HepG2 (cell line): ENCODE data around the gene SEMA5B. TPM values are rescaled to one million over a fixed set of nuclear protein-coding genes. Genes with fewer than 3 reads are reported as not detected.

Experiments
- ATAC-seq: fragments of 200-7000 bp; cut with Tn5 transposase; 3 replicates; pipeline ENCODE4 v1.9.1; 2020; ENCODE audit warnings: mild to moderate bottlenecking, moderate library complexity
- BruUV-seq: library from RNA; stranded (reverse); fragments of 400-500 nt; replicated peaks from 2 replicates; lab custom pipeline; 2021; lab: Mats Ljungman, UMichigan
- CTCF ChIA-PET: fragments of 300-600 bp; formaldehyde crosslinking; extraction: SDS; loops from one replicate; lab custom pipeline; 2021; ENCODE audit warnings: low total read pairs, inconsistent platforms, low intra/inter-chr PET ratio; lab: Yijun Ruan, JAX
- POLR2A ChIA-PET: fragments of 350-600 bp; sonication (Branson Sonifier 250); formaldehyde crosslinking; loops from one replicate; lab custom pipeline; 2020; ENCODE audit warnings: antibody characterized with exemption, inconsistent platforms; lab: Yijun Ruan, JAX
- DNase-seq: peaks from one replicate; pipeline ENCODE4 v3.0.0-alpha.2; 2015; ENCODE audit warnings: low spot score
- FAIRE-seq: peaks from 3 replicates; lab custom pipeline; 2011; peaks lifted over from hg19 to GRCh38; lab: Jason Lieb, UNC
- H2AFZ ChIP-seq: one replicate; pipeline ENCODE4 v1.6.1; 2011; ENCODE audit warnings: low read length, inconsistent platforms
- H3K27ac ChIP-seq: fragments of 300-600 bp; 3 replicates; pipeline ENCODE4 v1.8.0; 2011; ENCODE audit warnings: mixed run types, mild to moderate bottlenecking, mixed read lengths, low read length, inconsistent platforms; ENCODE audit not compliant: insufficient read depth; ENCODE audit errors: extremely low read length
- H3K27me3 ChIP-seq, 2 experiments: fragments of 200-600 bp in 1 of 2; 2 replicates in 1 of 2; 3 replicates in 1 of 2; pipeline versions ENCODE4 v1.6.0 to v1.8.0; 2011; ENCODE audit warnings: low read length in 2 of 2, mild to moderate bottlenecking in 2 of 2, moderate library complexity in 2 of 2, inconsistent platforms in 1 of 2; ENCODE audit not compliant: insufficient read depth in 2 of 2, control insufficient read depth in 1 of 2
- H3K36me3 ChIP-seq, 2 experiments: fragments of 200-600 bp in 1 of 2; replicated peaks in 1 of 2; 2 replicates in 1 of 2; 3 replicates in 1 of 2; pipeline versions ENCODE4 v1.5.1 to v1.8.0; 2011; ENCODE audit warnings: low read length in 2 of 2, inconsistent platforms in 1 of 2; ENCODE audit not compliant: insufficient read depth in 2 of 2, control insufficient read depth in 1 of 2
- H3K4me1 ChIP-seq: 2 replicates; pipeline ENCODE4 v1.5.1; 2012; ENCODE audit warnings: low read length, inconsistent platforms; ENCODE audit not compliant: insufficient read depth
- H3K4me2 ChIP-seq: 2 replicates; pipeline ENCODE4 v1.6.0; 2011; ENCODE audit warnings: low read depth, low read length, inconsistent platforms
- H3K4me3 ChIP-seq, 3 experiments: fragments of 200-600 bp in 1 of 3; sonication (generic), shearing (Covaris generic) in 1 of 3; replicated peaks in 1 of 3; 2 replicates each; pipeline ENCODE4 v1.5.1; 2011 to 2016; ENCODE audit warnings: low read length in 3 of 3, inconsistent platforms in 2 of 3, low read depth in 2 of 3, mild to moderate bottlenecking in 2 of 3, control low read depth in 1 of 3, mixed read lengths in 1 of 3; ENCODE audit not compliant: insufficient read depth in 1 of 3
- H3K79me2 ChIP-seq: one replicate; pipeline ENCODE4 v1.6.1; 2011; ENCODE audit warnings: low read length, inconsistent platforms; ENCODE audit not compliant: insufficient read depth
- H3K9ac ChIP-seq: 2 replicates; pipeline ENCODE4 v1.6.0; 2011; ENCODE audit warnings: mild to moderate bottlenecking, low read depth, low read length, inconsistent platforms; ENCODE audit not compliant: insufficient read depth
- H3K9me3 ChIP-seq: 2 replicates; pipeline ENCODE4 v1.5.1; 2012; ENCODE audit warnings: mild to moderate bottlenecking, low read length
- H4K20me1 ChIP-seq: 2 replicates; pipeline ENCODE4 v1.6.0; 2011; ENCODE audit warnings: inconsistent platforms, mild to moderate bottlenecking, low read length, moderate library complexity; ENCODE audit not compliant: insufficient read depth
- BATF2 ChIP-seq: sonication (generic); formaldehyde crosslinking; IDR thresholded peaks from 2 replicates; pipeline ENCODE4 v1.8.0; 2022; ENCODE audit warnings: mild to moderate bottlenecking, missing genetic modification reagents, moderate library complexity
- BRF2 ChIP-seq: sonication (generic); formaldehyde crosslinking; IDR thresholded peaks from 2 replicates; pipeline ENCODE4 v1.8.1; 2022; ENCODE audit warnings: mild to moderate bottlenecking, missing genetic modification reagents
- DBP ChIP-seq: sonication (generic); formaldehyde crosslinking; IDR thresholded peaks from 2 replicates; pipeline ENCODE4 v1.4.0; 2020; ENCODE audit warnings: missing genetic modification reagents; ENCODE audit errors: not compliant biosample characterization
- GFI1 ChIP-seq: sonication (generic); formaldehyde crosslinking; IDR thresholded peaks from 2 replicates; pipeline ENCODE4 v1.5.0; 2020; ENCODE audit warnings: missing genetic modification reagents, mild to moderate bottlenecking, borderline replicate concordance
- SETDB1 ChIP-seq: sonication (generic); formaldehyde crosslinking; IDR thresholded peaks from 2 replicates; pipeline ENCODE4 v1.5.1; 2020; ENCODE audit warnings: missing genetic modification reagents, mild to moderate bottlenecking, borderline replicate concordance
- SOX5 ChIP-seq: IDR thresholded peaks from 2 replicates; pipeline ENCODE4 v1.6.1; 2016; ENCODE audit warnings: borderline replicate concordance
- ZBTB1 ChIP-seq: sonication (generic); formaldehyde crosslinking; IDR thresholded peaks from 2 replicates; pipeline ENCODE4 v1.4.0; 2020; ENCODE audit warnings: missing genetic modification reagents, borderline replicate concordance
- ZNF691 ChIP-seq: sonication (generic); formaldehyde crosslinking; IDR thresholded peaks from 2 replicates; pipeline ENCODE4 v1.4.0; 2020; ENCODE audit warnings: missing genetic modification reagents, low read depth, mild to moderate bottlenecking, borderline replicate concordance
- WGBS: methylation state at CpG from one replicate; pipeline ENCODE4 v1.1.6; 2017; ENCODE audit warnings: low lambda C conversion rate; 5-methylcytosine and 5-hydroxymethylcytosine counted together
- in situ Hi-C: cut with HindIII; loops from 2 replicates; pipeline ENCODE4 v1.10.0; 2017; ENCODE audit warnings: low pct_unique_long_range_greater_than_20kb; ENCODE audit not compliant: extremely low pct_ligation_motif_present
- intact Hi-C: fragments of 100-400 bp; cut with micrococcal nuclease; formaldehyde crosslinking; loops from one replicate; pipeline ENCODE4 v1.10.0; 2022; ENCODE audit not compliant: unreplicated experiment
- polyA plus RNA-seq, 8 experiments: library from polyadenylated mRNA; depleted of rRNA in 3 of 8; stranded (reverse) in 7 of 8; unstranded in 1 of 8; fragments of >200 nt; fragmentation: Illumina TruSeq in 4 of 8; extraction: Trizol in 4 of 8; gene quantifications; 2 replicates each; pipeline versions ENCODE4 v1.2.1 to v1.2.3, GENCODE V29; 2011 to 2016; ENCODE audit warnings: low read depth in 4 of 8, missing spikeins in 1 of 8, mixed read lengths in 1 of 8; ENCODE audit not compliant: insufficient read depth in 1 of 8
- total RNA-seq, 5 experiments: library from RNA; depleted of rRNA; stranded (reverse); fragments of >200 nt; fragmentation: Illumina TruSeq; extraction: Trizol; gene quantifications; 2 replicates each; pipeline ENCODE4 v1.2.3, GENCODE V29; 2016; ENCODE audit warnings: low read depth in 1 of 5

The SEMA5B gene
- total and polyA plus RNA-seq, 2 of the 13 experiments (the other 11 are each of a cell fraction or from before 2014, with no cell fraction given): not detected

- DNase-seq: no peak
- intact Hi-C loops (no loop called here), in situ Hi-C loops (no loop called here)
- Histone ChIP-seq H3K4me2 (no peak overlapping the region), H3K4me3 (no peak overlapping the region), H3K9ac (no peak overlapping the region), H3K79me2 (no peaks in the 10 kb centered on the region), H3K36me3 (no peaks in the 10 kb centered on the region), H3K4me1 (0 out of 2 replicates have a peak, but pooled peaks cover under 1% of the 10 kb centered on the region), H4K20me1 (no peaks in the 10 kb centered on the region), H3K9me3 (no peaks in the 10 kb centered on the region), H3K27ac (no peak overlapping the region), H2AFZ (no peak overlapping the region), H3K27me3 (peaks cover 0 to 41% of the 10 kb centered on the region in 2 experiments)
- TF ChIP-seq BRF2 (no peak), BATF2 (CRISPR knock-in tag) (no peak), DBP (CRISPR knock-in tag) (no peak), SOX5 (CRISPR knock-in tag) (no peak), GFI1 (no peak), SETDB1 (no peak), ZBTB1 (no peak), ZNF691 (CRISPR knock-in tag) (no peak)
- POLR2A ChIA-PET: no interaction called here
- WGBS: 7% methylated on average over 5 of the region's 5 CpGs
- CTCF ChIA-PET: no interaction called here
- ATAC-seq: no peak
- BruUV-seq: no TSS peak
- no peak for FAIRE-seq
Measured at GRCh38 chr3:123054109-123054778, 26.7 kb upstream of the SEMA5B start.
